CD4-positive, alpha-beta T cell treated with Interleukin-12 subunit alpha and Interleukin-12 subunit beta, for 1 hour (primary cell): ENCODE data around the gene PACSIN3.
"Not testable (repeated sequence)": the region's sequence is repeated elsewhere in the genome, so short reads cannot be mapped to it uniquely, and the experiment has no call there.

Experiments used
- DNase-seq: peaks from one replicate; pipeline ENCODE4 v3.0.0-alpha.2; 2020

PACSIN3 gene

DNA sequence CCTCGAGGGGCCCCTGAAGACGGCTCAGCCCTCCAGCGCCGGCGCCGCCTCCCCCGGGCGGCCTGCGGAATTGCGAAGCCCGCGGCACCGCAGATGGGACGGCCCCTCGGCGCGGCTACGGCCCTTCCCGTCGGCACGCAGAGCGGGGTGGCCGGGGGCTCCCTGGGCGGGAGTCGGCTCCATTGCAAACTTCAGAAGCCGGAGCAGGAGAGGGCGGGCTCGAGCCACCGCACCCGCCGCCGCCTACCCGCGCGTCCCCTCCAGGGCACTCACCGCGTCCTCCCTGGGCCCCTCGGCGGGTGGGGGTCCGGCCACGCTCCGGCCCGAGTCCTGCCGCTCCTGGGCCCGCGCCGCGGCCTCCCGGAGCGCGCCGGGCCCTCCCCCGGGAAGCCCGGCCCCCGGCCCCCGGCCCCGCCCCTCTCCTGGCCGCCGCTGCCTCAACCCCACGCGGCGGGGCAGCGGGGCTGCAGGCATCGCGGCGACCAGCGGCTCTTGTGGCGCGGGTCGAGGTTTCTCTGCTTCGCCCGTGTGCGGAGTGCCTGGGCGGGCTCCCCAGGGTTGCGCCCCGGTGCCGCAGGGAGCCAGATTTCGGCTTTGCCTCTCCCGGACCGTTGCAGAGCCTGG lies at the start of gene PACSIN3:
TSS of gene PACSIN3 (minus strand) at position 359 of the 624 bp plus-strand sequence. CDS start 3,707 bp downstream, outside the sequence.
- peak; percentile 43 for DNase-seq

DNA sequence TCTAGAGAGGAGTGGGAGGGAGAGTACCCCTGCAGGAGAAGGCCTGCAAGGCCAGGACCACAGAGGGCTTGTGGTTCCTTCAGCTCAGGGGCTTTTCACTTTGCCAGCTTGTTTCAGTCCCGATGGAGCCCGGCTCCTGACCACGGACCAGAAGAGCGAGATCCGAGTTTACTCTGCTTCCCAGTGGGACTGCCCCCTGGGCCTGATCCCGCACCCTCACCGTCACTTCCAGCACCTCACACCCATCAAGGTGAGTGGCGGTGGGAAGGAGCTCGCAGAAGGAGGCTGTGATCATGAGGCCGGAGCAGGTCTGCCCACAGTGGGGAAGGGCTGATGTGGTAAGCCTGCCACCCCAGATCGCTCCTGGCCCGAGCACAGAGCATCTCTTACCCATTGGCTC lies 48.9 kb upstream of the PACSIN3 start:
- DNase-seq: no peak

DNA sequence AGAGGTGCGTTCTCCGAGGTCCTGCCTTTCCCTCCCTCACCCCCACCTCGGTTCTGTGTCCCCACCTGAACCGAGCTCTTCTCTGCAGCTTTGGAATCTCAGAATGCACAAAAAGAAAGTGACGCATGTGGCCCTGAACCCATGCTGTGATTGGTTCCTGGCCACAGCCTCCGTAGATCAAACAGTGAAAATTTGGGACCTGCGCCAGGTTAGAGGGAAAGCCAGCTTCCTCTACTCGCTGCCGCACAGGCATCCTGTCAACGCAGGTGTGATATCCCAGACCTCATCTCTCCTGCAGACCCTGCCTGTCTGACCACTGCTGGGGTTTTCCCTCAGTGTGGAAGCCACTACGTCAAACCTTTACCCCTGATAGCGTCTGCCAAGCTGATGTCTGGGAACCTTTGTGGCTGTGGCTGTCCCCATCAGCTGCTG lies 48.5 kb upstream of the PACSIN3 start:
- peak; percentile 78 for DNase-seq

DNA sequence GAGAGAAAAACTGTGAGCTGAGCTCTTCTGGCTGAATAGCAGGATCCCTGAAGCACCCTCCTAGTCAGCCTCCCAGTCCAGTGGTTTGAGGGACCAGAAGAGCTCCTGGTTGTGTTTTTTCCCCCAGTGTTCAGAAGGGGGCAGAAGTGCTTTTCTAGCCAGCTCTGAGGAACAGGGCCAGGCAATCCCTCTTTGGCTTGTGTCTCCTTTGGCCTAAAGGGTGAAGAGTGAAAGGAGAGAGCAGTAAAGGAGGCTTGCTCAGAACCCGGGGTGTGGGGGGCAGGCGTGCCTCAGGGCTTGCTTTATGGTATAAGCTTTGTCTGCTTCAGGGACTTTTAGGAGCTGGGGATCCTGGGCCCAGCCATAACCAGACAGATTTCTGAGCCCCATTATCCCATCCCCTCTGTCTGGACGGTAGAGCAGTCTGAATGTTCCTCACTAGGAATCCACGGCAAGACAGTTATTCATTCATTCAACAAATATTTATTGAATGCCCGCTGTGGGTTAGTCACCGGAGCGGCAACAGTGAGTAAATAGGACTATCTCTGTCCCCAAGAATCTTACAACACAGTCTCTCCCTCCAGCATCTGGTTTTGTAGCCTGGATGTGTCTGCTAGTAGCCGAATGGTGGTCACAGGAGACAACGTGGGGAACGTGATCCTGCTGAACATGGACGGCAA lies 47.9 kb upstream of the PACSIN3 start:
- peak; percentile 41 for DNase-seq

DNA sequence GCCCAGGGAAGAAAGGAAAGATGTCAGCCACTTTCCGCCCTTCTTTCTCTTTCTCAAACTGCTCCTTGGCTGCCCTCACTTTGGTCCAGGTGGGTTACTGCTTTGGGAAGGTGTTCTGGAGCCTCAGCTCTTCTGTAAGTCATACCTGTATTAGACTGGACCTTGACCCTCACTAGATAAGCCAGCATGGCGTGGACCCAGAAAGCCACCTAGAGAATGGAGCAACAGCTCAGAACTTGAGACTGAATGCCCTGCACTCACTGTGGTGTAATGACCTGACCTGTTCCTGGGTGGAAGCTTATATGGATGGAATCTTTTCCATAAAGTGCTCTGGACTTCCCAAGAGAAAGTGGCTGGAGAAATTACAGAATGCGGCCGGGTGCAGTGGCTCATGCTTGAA lies 46.8 kb upstream of the PACSIN3 start:
- no peak for DNase-seq

DNA sequence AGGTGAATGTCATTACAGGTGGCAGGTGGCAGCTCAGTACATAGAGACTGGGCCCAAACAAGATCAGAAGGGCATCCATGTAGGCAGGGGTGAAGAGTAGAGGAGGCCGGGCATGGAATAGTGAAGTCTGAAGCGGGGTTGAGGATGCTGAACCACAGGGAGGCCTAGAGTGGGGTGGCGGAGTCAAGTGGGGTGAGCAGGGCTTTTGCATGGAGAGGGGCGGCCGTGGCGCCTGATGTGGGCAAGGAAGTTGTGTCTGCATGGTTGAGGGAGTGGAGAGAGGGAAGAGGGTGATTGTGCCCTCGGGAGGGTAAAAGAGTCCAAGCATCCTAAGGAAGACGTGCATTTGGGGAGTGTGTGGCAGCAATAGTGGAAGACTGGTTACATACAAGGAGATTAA lies 42.9 kb upstream of the PACSIN3 start:
- DNase-seq: no peak

DNA sequence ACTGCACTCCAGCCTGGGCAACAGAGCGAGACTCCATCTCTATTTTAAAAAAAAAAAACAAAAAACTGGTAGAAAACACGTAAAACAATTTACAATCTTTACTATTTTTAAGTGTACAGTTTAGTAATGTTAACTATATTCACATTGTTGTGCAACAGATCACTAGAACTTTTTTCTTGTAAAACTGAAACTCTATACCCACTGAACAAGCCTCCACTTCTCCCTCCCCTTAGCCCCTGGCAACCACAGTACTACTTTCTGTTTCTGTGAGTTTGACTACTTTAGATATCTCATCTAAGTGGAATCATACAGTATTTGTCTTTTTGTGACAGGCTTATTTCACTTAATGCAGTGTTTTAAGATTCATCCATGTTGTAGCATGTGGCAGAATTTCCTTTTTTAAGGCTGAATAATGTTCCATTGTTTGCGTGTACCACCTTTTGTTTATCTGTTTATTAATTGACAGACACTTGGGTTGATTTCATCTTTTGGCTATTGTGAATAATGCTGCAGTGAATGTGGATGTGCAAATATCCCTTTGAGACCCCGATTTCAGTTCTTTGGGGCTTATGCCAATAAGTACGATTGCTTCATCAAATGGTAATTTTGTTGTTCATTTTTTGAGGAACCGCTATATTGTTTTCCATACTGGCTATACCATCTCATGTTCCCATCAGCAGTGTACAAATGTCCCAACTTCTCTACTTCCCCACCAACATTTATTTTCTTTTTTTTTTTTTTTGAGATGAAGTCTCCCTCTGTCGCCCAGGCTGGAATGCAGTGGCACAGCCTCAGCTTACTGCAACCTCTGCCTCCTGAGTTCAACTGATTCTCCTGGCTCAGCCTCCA lies 39.5 kb upstream of the PACSIN3 start:
- DNase-seq: no peak

DNA sequence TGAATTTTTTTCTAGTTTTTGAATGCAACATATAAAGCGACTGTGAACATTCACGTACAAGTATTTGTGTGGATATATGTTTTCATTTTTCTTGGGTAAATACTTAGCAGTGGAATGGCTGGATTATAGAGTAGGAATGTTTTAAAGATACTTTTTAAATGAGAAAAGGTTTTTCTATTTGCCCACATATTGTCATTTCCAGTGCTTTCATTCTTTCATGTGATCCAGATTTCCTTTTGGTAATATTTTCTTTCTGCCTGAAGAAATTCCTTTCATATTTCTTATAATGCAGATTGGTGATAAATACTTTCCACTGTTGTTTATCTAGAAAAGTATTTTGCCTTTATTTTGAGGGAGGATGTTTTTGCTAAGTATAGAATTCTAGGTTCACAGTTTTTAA lies 36.5 kb upstream of the PACSIN3 start:
- DNase-seq: no peak

DNA sequence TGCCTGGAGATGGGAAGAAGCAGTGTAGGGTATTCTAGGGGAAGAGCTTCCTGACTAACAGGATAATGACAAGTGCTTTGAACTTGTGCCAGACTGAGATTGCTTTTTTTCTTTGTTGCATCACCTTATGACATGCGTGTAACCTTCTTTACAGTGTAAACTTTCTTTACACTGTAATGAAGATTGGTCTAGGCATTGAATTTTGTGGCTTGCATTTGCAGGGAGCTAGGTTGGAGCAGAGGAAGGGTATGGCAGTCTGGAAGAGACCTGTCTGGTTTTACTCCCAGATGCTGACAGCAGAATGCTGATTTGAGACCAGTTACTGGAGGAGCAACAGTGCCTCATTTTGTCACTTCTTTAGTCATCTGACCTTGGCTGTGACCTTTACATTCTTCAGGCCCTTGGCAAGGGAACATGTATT lies 34.2 kb upstream of the PACSIN3 start:
- no peak for DNase-seq

DNA sequence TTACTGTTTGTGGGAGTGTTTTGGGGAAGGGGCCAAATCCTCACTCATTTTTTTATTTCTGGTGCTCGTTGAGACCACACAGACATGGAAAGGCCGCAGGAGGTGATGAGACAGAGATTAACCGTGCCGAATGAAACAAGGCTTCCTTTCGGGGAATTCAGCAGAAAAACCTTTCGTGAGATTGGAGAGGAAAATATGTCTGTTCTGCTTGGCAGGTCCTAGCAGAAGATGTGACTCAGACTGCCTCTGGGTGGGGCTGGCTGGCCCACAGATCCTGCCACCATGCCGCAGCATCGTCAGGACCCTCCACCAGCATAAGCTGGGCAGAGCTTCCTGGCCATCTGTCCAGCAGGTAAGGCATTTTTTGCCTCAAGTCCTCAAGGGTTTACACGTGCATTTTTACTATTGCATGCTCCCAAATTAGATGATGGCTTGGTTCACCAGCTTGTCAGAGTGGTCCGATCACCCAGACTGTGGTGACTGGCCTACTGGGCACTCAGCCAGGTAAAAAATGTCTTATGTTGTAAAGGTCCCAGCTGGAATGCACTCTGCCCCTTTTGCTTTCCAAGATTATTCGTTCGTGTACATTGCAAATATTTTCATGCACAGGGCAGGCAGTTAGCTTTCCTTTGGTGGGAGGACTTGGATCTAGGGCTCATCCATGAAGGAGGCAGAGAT lies 30.0 kb upstream of the PACSIN3 start:
- peak; percentile 45 for DNase-seq

DNA sequence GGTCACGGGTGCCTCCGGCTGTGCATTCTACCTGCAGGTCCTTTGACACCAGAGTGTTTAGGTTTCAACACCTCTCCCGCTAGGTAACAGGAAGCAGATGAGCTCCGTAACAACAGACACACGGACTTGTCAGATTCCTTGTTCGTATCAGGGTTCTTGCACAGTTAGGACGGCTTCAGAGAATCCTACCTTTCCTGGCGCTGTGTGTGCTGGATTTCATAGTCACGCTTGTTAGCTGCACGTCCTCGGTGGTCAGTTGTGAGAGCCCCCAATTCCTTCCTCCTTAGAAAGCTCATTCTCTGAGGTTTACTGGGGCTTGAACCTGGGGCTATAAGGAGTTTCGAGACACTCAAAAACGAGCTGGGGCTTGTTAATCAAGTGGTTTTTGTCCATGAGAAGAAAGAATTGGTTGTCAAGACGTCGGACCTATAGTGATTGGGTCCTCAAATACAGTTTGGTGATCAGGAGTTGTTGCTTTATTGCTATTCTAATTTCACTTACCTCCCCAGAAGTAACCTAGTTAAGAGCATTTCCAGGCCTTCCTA lies 29.2 kb upstream of the PACSIN3 start:
- DNase-seq: no peak

DNA sequence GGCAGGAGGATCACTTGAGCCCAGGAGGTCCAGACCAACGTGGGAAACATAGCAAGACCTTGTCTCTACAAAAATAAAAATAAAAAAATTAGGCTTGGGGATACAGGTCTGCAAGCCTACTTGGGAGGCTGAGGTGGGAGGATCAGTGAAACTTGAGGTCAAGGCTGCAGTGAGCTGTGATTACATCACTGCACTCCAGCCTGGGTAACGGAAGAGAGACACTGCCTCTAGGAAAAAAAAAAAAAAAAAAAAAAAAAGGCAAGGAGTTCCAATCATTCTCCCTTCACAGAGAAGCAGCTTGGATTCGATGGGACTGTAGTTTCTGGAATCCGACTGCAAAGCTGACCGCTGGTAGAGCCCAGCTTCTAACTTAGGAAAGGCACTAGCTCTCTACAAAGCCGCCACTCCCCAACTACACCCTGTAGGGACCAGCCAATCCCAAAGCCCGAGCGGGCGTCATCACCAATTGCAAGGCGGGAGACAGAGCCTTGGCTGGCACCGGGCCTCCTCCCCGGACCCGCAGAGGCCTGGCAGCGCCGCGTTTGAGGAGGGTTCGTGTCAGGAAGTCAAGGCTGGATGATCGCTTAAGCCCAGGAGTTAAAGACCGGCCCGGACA lies 27.8 kb upstream of the PACSIN3 start:
- peak; percentile 86 for DNase-seq

DNA sequence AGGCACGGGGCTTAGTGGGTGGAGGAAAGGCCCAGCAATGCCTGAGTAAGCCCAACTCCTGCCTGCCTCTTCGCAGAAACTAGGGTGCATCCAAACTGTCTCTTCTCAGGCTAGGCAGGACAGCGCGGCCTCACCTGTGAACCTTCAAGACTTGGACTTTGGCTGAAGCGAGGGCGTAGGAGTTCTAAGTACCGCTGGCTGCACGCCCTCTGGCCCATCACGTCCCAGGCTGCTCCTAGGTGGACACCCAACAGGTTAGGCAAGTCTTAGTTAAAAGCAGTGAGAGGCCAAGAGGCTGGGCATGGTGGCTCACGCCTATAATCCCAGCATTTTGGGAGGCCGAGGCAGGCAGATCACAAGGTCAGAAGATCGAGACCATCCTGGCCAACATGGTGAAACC lies 26.7 kb upstream of the PACSIN3 start:
- no peak for DNase-seq

DNA sequence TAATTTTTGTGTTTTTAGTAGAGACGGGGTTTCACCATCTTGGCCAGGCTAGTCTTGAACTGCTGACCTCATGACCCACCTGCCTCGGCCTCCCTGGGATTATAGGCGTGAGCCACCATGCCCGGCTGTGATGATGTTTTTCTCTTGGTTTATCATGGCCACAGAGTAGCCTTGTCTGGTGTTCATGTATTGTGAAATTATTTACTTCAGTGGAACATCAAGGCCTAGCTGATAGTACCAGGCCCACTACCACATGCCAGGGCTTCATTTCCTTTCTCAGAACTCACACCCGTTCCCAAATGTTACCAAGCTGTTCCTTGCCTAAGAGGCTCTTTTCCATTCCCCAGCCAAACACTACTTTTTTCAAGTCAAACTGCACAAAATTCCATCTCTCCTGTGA lies 22.4 kb upstream of the PACSIN3 start:
- no peak for DNase-seq

DNA sequence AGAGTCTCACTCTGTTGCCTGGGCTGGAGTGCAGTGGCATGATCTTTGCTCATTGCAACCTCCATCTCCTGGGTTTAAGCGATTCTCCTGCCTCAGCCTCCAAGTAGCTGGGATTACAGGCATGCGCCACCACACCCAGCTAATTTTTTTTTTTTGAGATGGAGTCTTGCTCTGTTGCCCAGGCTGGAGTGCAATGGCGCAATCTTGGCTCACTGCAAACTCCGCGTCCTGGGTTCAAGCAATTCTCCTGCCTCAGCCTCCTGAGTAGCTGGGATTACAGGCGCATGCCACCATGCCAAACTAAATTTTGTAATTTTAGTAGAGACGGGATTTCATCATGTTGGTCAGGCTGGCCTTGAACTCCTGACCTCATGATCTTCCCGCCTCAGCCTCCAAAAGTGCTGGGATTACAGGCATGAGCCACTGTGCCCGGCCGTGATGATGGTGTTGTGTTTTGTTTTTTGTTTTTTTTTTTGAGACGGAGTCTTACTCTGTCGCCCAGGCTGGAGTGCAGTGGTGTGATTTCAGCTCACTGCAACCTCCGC lies 21.8 kb upstream of the PACSIN3 start:
- not testable (repeated sequence) for DNase-seq

DNA sequence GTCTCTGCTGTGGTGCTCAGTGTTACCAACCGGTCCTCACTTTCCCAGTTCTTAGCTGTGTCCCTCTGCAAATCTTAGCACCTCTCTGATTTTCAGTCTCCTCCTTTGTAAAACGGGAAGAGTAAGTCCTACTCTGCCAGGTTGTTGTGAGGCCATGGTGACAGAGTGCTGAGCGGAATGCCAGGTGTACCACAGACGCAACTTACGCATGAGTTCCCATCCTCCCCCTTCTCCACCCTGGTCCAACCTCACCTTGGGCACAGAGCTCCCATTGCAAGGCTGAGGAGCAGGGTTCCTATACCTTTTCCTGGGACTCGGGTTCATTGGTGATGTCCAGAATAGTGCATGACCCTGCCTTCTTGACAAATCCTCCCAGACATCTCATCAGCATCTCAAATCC lies 21.2 kb upstream of the PACSIN3 start:
- DNase-seq: no peak

DNA sequence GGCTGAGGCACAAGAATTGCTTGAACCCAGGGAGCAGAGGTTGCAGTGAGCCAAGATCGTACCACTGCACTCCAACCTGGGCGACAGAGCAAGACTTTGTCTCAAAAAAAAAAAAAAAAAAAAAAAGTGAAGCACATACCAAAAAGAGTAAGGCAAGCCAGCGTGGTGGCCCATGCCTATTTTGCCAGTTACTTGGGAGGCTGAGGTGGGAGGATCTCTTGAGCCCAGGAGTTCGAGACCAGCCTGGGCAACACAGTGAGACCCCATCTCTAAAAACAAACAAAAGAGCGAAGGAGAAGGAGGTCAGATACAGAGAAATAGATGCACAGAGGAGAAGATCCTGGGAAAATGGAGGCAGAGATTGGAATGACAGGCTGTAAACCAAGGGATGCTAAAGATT lies 20.3 kb upstream of the PACSIN3 start:
- DNase-seq: not testable (repeated sequence)

DNA sequence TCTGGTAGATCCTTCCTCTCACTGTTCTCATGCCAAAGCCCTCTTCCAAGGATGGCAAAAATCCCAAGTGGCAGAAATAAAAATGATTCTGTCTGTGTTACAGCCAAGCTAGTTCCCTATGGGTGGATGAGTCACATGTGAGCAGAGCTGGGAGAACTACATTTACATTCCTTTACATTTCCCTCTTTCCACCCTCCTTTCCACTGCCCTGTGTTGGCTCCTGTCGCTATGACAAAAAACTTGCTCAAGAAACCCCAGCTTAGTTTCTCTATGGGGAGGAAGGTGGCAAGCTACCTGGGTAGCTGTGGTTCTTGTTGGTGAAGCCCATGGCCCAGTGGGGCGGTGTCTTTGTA lies 18.4 kb upstream of the PACSIN3 start:
- DNase-seq: no peak

DNA sequence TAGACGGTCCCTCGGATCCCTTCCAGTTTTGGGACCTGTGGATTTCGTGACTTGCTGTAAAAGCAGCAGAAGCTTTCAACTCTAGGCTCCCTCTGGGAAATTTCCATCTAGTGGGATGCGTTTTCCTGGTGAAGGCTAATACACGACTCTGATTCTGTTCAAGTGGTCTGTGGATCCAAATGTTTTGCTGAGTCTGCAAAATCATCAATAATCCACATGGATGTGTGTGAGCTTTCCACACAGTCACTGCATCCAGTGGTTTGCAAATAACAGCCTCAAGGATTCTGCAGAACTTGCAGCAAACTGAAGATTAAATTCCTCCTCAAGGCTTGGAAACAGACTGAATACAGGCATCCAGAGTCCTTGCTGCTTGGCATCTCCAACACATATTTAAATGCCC lies 16.3 kb upstream of the PACSIN3 start:
- DNase-seq: no peak

DNA sequence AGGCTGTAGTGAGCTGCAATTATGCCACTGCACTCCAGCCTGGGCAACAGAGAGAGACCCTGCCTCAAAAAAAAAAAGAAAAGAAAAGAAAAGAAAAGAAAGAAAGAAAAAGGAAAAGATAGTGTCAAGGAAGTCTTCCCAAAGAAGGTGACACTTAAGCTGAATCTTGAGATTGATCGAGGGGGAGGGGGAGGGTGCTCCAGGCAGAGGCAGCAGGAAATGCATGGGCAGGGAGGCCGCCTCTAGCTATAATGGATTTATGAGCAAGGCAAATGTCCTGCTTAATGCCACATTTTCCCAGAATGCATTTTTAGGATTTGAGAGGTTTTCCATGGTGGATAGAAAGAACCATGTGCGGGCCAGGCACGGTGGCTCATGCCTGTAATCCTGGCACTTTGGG lies 14.8 kb upstream of the PACSIN3 start:
- DNase-seq: no peak

DNA sequence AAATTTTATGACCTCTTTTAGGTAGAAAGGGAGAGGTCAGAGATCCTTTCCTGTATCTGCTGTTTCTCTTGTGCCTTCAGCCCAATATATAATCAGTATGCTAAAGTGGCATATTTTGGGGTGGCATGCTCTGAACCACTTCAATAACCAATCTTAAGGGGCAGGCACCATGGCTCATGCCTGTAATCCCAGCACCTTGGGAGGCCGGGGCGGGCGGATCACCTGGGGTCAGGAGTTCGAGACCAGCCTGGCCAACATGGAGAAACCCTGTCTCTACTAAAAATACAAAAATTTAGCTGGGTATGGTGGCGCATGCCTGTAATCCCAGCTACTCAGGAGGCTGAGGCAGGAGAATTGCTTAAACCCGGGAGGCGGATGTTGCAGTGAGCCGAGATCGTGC lies 11.9 kb upstream of the PACSIN3 start:
- DNase-seq: not testable (repeated sequence)

DNA sequence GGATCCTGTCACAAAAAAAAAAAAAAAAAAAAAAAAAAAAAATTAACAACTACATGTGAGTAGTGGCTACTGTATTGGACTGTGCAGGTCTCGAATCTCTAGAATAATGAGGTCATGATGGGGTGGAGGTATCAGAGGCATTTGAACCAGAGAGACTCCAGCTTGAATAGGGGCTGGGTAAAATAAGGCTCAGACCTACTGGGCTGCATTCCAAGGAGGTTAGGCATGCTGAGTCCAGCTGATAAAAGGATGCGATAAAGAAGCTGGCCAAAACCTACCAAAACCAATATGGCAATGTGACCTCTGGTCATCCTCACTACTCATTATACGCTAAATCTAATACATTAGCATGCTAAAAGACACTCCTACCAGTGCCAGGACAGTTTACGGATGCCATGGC lies 5.9 kb upstream of the PACSIN3 start:
- no peak for DNase-seq
